Measurements from ENCODE around the gene TMEM247.

DNA sequence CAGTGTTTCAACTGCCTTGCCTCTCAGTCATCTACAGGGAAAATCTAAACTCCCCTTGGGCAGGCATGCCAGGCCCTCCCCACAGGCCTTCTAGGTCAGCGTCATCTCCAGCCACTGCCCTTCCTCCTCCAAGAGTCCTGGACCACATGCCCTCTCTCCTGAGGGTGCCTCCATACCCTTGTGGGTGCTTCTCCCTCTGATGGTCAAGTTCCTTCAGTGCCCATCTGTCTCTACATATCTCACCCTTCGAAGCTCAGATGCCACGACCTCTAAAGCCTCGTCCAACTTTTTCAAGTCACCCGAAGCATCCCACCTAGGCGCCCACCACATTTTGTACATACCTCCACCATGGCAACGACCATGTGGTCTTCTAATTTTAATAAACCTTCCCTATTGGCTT is 22.6 kb upstream of the TMEM247 start:
- TF ChIP-seq, protein P1, sequence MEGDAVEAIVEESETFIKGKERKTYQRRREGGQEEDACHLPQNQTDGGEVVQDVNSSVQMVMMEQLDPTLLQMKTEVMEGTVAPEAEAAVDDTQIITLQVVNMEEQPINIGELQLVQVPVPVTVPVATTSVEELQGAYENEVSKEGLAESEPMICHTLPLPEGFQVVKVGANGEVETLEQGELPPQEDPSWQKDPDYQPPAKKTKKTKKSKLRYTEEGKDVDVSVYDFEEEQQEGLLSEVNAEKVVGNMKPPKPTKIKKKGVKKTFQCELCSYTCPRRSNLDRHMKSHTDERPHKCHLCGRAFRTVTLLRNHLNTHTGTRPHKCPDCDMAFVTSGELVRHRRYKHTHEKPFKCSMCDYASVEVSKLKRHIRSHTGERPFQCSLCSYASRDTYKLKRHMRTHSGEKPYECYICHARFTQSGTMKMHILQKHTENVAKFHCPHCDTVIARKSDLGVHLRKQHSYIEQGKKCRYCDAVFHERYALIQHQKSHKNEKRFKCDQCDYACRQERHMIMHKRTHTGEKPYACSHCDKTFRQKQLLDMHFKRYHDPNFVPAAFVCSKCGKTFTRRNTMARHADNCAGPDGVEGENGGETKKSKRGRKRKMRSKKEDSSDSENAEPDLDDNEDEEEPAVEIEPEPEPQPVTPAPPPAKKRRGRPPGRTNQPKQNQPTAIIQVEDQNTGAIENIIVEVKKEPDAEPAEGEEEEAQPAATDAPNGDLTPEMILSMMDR (IDR thresholded peaks at IDR 0.05; ENCODE audit: low read depth, low read length, poor library complexity, severe bottlenecking): no peak
- TF ChIP-seq EZH2phosphoT487 (IDR thresholded peaks at IDR 0.05; ENCODE audit: borderline replicate concordance, low read length): no peak

Data from DOHH2 (cell line).